IMR-90 (cell line): ENCODE measurements around the gene GLB1L. TPM values are rescaled to one million over a fixed set of nuclear protein-coding genes. Genes with fewer than 3 reads are reported as not detected.

Experiments used
- ATAC-seq: fragments of 200-7000 bp; cut with Tn5 transposase; 2 replicates; pipeline ENCODE4 v1.9.1; 2020; ENCODE audit warnings: low read depth, mild to moderate bottlenecking, moderate library complexity
- BruUV-seq: library from RNA; stranded (reverse); fragments of 400-500 nt; replicated peaks from 2 replicates; lab custom pipeline; 2021; lab: Mats Ljungman, UMichigan
- CTCF ChIA-PET: fragments of 300-600 bp; formaldehyde crosslinking; extraction: SDS; loops from one replicate; lab custom pipeline; 2021; ENCODE audit warnings: antibody characterized with exemption; lab: Yijun Ruan, JAX
- POLR2A ChIA-PET: fragments of 300-600 bp; sonication (Branson Sonifier 250); formaldehyde crosslinking; loops from one replicate; lab custom pipeline; 2022; ENCODE audit warnings: antibody characterized with exemption; ENCODE audit not compliant: unreplicated experiment; lab: Charles Lee
- DNase-seq: peaks from one replicate; pipeline ENCODE4 v3.0.0; 2013
- H2AFZ ChIP-seq: replicated peaks from 2 replicates; pipeline ENCODE3; 2013; ENCODE audit warnings: low read length, mild to moderate bottlenecking; ENCODE audit not compliant: poor library complexity
- H2AK5ac ChIP-seq: 2 replicates; pipeline ENCODE4 v1.6.1; 2013; ENCODE audit warnings: low read depth, low read length, inconsistent platforms
- H2AK9ac ChIP-seq: replicated peaks from 2 replicates; pipeline ENCODE3; 2013; ENCODE audit warnings: mild to moderate bottlenecking, low read depth, low read length, moderate library complexity; ENCODE audit not compliant: poor library complexity
- H2BK120ac ChIP-seq: 2 replicates; pipeline ENCODE4 v1.6.1; 2013; ENCODE audit warnings: low read depth, low read length, inconsistent platforms
- H2BK15ac ChIP-seq: 3 replicates; pipeline ENCODE4 v1.6.1; 2013; ENCODE audit warnings: low read depth, low read length, inconsistent platforms
- H2BK20ac ChIP-seq: 2 replicates; pipeline ENCODE4 v1.6.1; 2013; ENCODE audit warnings: low read depth, mild to moderate bottlenecking, inconsistent platforms, low read length, moderate library complexity
- H2BK5ac ChIP-seq: 2 replicates; pipeline ENCODE4 v1.6.1; 2013; ENCODE audit warnings: mild to moderate bottlenecking, low read depth, low read length, inconsistent platforms; ENCODE audit not compliant: poor library complexity, severe bottlenecking
- H3K14ac ChIP-seq: replicated peaks from 2 replicates; pipeline ENCODE4 v1.6.1; 2013; ENCODE audit warnings: low read depth, low read length, inconsistent platforms
- H3K18ac ChIP-seq: 2 replicates; pipeline ENCODE4 v1.6.1; 2013; ENCODE audit warnings: low read depth, low read length, control low read depth
- H3K23ac ChIP-seq: 2 replicates; pipeline ENCODE4 v1.6.1; 2013; ENCODE audit warnings: low read depth, low read length, inconsistent platforms
- H3K27ac ChIP-seq: 2 replicates; pipeline ENCODE4 v1.5.1; 2013; ENCODE audit warnings: mild to moderate bottlenecking, control low read depth, low read length; ENCODE audit not compliant: insufficient read depth
- H3K27me3 ChIP-seq: 2 replicates; pipeline ENCODE4 v1.6.1; 2013; ENCODE audit warnings: low read length; ENCODE audit not compliant: control insufficient read depth, insufficient read depth
- H3K36me3 ChIP-seq: 2 replicates; pipeline ENCODE4 v1.6.1; 2013; ENCODE audit warnings: low read length, mixed read lengths; ENCODE audit not compliant: control insufficient read depth, insufficient read depth
- H3K4ac ChIP-seq: 2 replicates; pipeline ENCODE4 v1.6.1; 2013; ENCODE audit warnings: low read depth, low read length, inconsistent platforms
- H3K4me1 ChIP-seq: 2 replicates; pipeline ENCODE4 v1.6.1; 2013; ENCODE audit warnings: low read length, mixed read lengths; ENCODE audit not compliant: control insufficient read depth, insufficient read depth
- H3K4me2 ChIP-seq: 2 replicates; pipeline ENCODE4 v1.6.1; 2013; ENCODE audit warnings: low read depth, mild to moderate bottlenecking, control low read depth, low read length, moderate library complexity
- H3K4me3 ChIP-seq: 2 replicates; pipeline ENCODE4 v1.5.1; 2013; ENCODE audit warnings: low read depth, mild to moderate bottlenecking, control low read depth, low read length, moderate library complexity; ENCODE audit not compliant: insufficient read depth
- H3K56ac ChIP-seq: 2 replicates; pipeline ENCODE4 v1.6.1; 2013; ENCODE audit warnings: low read length, inconsistent platforms; ENCODE audit not compliant: insufficient read depth; ENCODE audit errors: extremely low read depth
- H3K79me1 ChIP-seq, 2 experiments: 2 replicates each; pipeline ENCODE4 v1.6.1; 2013; ENCODE audit warnings: low read length in 2 of 2, inconsistent platforms in 1 of 2, low read depth in 1 of 2
- H3K9ac ChIP-seq: 2 replicates; pipeline ENCODE4 v1.6.1; 2013; ENCODE audit warnings: low read depth, low read length, control low read depth
- H3K9me1 ChIP-seq: 2 replicates; pipeline ENCODE4 v1.6.1; 2013; ENCODE audit warnings: low read length, inconsistent platforms; ENCODE audit not compliant: insufficient read depth
- H3K9me3 ChIP-seq: 2 replicates; pipeline ENCODE4 v1.6.1; 2013; ENCODE audit warnings: low read length; ENCODE audit not compliant: control insufficient read depth, insufficient read depth
- H4K20me1 ChIP-seq: 2 replicates; pipeline ENCODE4 v1.6.1; 2013; ENCODE audit warnings: low read length, inconsistent platforms; ENCODE audit not compliant: insufficient read depth
- H4K5ac ChIP-seq: 2 replicates; pipeline ENCODE4 v1.6.1; 2013; ENCODE audit warnings: mild to moderate bottlenecking, low read depth, low read length, control low read depth
- H4K8ac ChIP-seq, 2 experiments: 2 replicates each; pipeline ENCODE4 v1.6.1; 2013; ENCODE audit warnings: low read depth in 2 of 2, low read length in 2 of 2, control low read depth in 1 of 2, inconsistent platforms in 1 of 2
- H4K91ac ChIP-seq: 2 replicates; pipeline ENCODE4 v1.6.1; 2013; ENCODE audit warnings: low read depth, low read length, inconsistent platforms; ENCODE audit not compliant: insufficient read depth
- POLR2A ChIP-seq: IDR thresholded peaks from 2 replicates; pipeline ENCODE4 v1.6.1; 2012; ENCODE audit warnings: mild to moderate bottlenecking, low read depth, low read length
- WGBS, 2 experiments: methylation state at CpG; one replicate each; pipeline versions ENCODE4 v1.1.5 to v1.1.7; 2013; ENCODE audit warnings: missing lambda C conversion rate in 2 of 2; ENCODE audit not compliant: insufficient read length in 1 of 2; ENCODE audit errors: extremely low coverage in 2 of 2; 5-methylcytosine and 5-hydroxymethylcytosine counted together
- dilution Hi-C: fragments of 300-500 bp; cut with HindIII; formaldehyde crosslinking; loops from one replicate; pipeline ENCODE4 v1.14.3; 2018; ENCODE audit warnings: low sequenced_read_pairs; ENCODE audit not compliant: unreplicated experiment
- in situ Hi-C: fragments of 300-500 bp; cut with MboI; formaldehyde crosslinking; loops from 3 replicates; pipeline ENCODE4 v1.14.3; 2019; ENCODE audit warnings: low sequenced_read_pairs, inconsistent platforms, mixed read lengths
- intact Hi-C: fragments of 100-400 bp; cut with micrococcal nuclease; formaldehyde crosslinking; loops from 2 replicates; pipeline ENCODE4 v1.10.0; 2022
- polyA plus RNA-seq, 3 experiments: library from polyadenylated mRNA; depleted of rRNA; stranded (reverse); fragments of >200 nt; gene quantifications; 2 replicates each; pipeline ENCODE4 v1.2.3, GENCODE V29; 2012; ENCODE audit warnings: low replicate concordance in 1 of 3
- total RNA-seq: library from RNA; depleted of rRNA; stranded (reverse); fragments of >200 nt; gene quantifications from 2 replicates; pipeline ENCODE4 v1.2.3, GENCODE V29; 2012

The GLB1L gene
- total and polyA plus RNA-seq, 2 of the 4 experiments (the other 2 are of a cell fraction): 4.1 to 6.2 TPM

DNA sequence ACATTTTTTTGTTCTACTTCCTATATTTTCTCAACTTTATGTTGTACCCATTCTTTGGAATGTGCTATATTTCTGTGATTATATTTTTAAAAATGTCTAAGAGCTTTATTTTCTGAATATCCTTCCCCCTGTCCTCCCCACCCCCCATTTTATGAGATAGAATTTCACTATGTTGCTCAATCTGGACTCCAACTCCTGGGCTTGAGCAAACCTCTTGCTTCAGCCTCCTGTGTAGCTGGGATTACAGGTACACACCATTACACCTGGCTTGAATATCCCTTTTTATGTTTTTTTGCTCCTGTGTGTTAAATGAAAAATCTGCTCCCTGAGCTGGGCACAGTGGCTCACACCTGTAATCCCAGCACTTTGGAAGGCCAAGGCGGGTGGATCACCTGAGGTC is 47.9 kb downstream of the GLB1L start:
- Histone ChIP-seq H3K27me3 (peaks cover 12% of the 10 kb centered on the region), H3K4me2 (no peak overlapping the region), H3K9me3 (no peaks in the 10 kb centered on the region), H3K27ac (no peak overlapping the region), H3K36me3 (no peaks in the 10 kb centered on the region), H4K20me1 (no peaks in the 10 kb centered on the region), H3K18ac (no peak overlapping the region), H3K9ac (no peak overlapping the region), H3K79me1 (no peaks in the 10 kb centered on the region), H3K23ac (no peak overlapping the region), H4K8ac (no peak overlapping the region), H2BK20ac (no peak overlapping the region), H3K4me3 (no peak overlapping the region), H3K56ac (no peak overlapping the region), H3K9me1 (no peaks in the 10 kb centered on the region), H2BK5ac (no peak overlapping the region), H3K4ac (no peak overlapping the region), H3K14ac (no peak overlapping the region), H3K4me1 (no peaks in the 10 kb centered on the region), H2AFZ (no peak overlapping the region), H4K91ac (no peak overlapping the region), H2BK15ac (no peak overlapping the region), H2AK9ac (no peak overlapping the region), H2BK120ac (no peak overlapping the region), H2AK5ac (no peak overlapping the region), H4K5ac (no peak overlapping the region)
- intact Hi-C loops: no loop called here
- in situ Hi-C loops: no loop called here
- TF ChIP-seq POLR2A: no peak
- dilution Hi-C loops: no loop called here
- ChIA-PET CTCF (no interaction called here), POLR2A (no interaction called here)
- DNase-seq (no peak), ATAC-seq (no peak)
- WGBS, 2 experiments: no CpG with 5 or more reads among the region's 1 CpG
- no TSS peak for BruUV-seq
